Gastroesophageal sphincter (tissue), 3 donors: ENCODE measurements around the gene MCAM.

ENCODE experiments used
- CTCF ChIP-seq, 4 experiments: fragments of 200-600 bp in 2 of 4; fragments of 450-650 bp in 2 of 4; sonication (generic) in 1 of 4; IDR thresholded peaks; one replicate each; pipeline ENCODE4 v1.5.1; 2017 to 2019; ENCODE audit warnings: antibody characterized with exemption in 4 of 4, mild to moderate bottlenecking in 2 of 4, moderate library complexity in 2 of 4
- EP300 ChIP-seq: sonication (generic); formaldehyde crosslinking; IDR thresholded peaks from one replicate; pipeline ENCODE4 v1.6.1; 2017; ENCODE audit warnings: antibody characterized with exemption, mild to moderate bottlenecking
- POLR2A ChIP-seq, 2 donors: fragments of 450-650 bp; IDR thresholded peaks; one replicate each; pipeline ENCODE4 v1.6.1; 2017; ENCODE audit warnings: antibody characterized with exemption in 2 of 2, mild to moderate bottlenecking in 2 of 2, moderate library complexity in 1 of 2

GRCh38 chr11:119297938-119298337 lies 19.0 kb downstream of the MCAM start:
- TF ChIP-seq EP300 = no peak
- no peak for TF ChIP-seq POLR2A (IDR thresholded peaks at IDR 0.05)
- no peak for TF ChIP-seq CTCF (IDR thresholded peaks at IDR 0.05)
